Heart right ventricle (tissue), 16 donors: Measurements from ENCODE around the gene RPL18A. TPM values are rescaled to one million over a fixed set of nuclear protein-coding genes. Genes with fewer than 3 reads are reported as not detected.

ENCODE experiments used
- ATAC-seq, 8 donors: fragments of 200-7000 bp; cut with Tn5 transposase; one replicate each; pipeline ENCODE4 v1.9.1; 2020; ENCODE audit warnings: mild to moderate bottlenecking in 8 of 8, moderate library complexity in 8 of 8, moderate number of reproducible peaks in 1 of 8
- DNase-seq, 2 donors: peaks; one replicate each; pipeline ENCODE4 v3.0.0-alpha.2; 2020
- H3K27ac ChIP-seq, 10 donors: fragments of 200-600 bp; sonication (generic) in 2 of 10; one replicate each; pipeline versions ENCODE4 v1.5.0 to v1.8.0; 2020 to 2022; ENCODE audit warnings: mild to moderate bottlenecking in 3 of 10
- H3K27me3 ChIP-seq, 7 donors: fragments of 200-600 bp; one replicate each; pipeline ENCODE4 v1.8.0; 2021 to 2022; ENCODE audit warnings: mild to moderate bottlenecking in 2 of 7
- H3K36me3 ChIP-seq, 9 donors: fragments of 200-600 bp; sonication (generic) in 1 of 9; one replicate each; pipeline versions ENCODE4 v1.5.0 to v1.8.0; 2020 to 2022; ENCODE audit warnings: mild to moderate bottlenecking in 2 of 9
- H3K4me1 ChIP-seq, 9 donors: fragments of 200-600 bp; sonication (generic) in 1 of 9; one replicate each; pipeline versions ENCODE4 v1.5.0 to v1.8.0; 2020 to 2022; ENCODE audit warnings: mild to moderate bottlenecking in 4 of 9
- H3K4me3 ChIP-seq, 10 donors: fragments of 200-600 bp; sonication (generic) in 2 of 10; one replicate each; pipeline versions ENCODE4 v1.5.0 to v1.8.0; 2020 to 2022; ENCODE audit warnings: mild to moderate bottlenecking in 7 of 10, moderate library complexity in 2 of 10
- H3K9me3 ChIP-seq, 11 donors: fragments of 200-600 bp in 10 of 11; sonication (generic) in 2 of 11; one replicate each; pipeline versions ENCODE4 v1.5.0 to v1.8.0; 2013 to 2022; ENCODE audit warnings: mild to moderate bottlenecking in 2 of 11, control low read depth in 1 of 11, moderate library complexity in 1 of 11
- CTCF ChIP-seq, 9 donors: fragments of 200-600 bp; sonication (generic) in 2 of 9; IDR thresholded peaks; one replicate each; pipeline versions ENCODE4 v1.5.0 to v1.8.0; 2021 to 2022; ENCODE audit warnings: antibody characterized with exemption in 9 of 9, mild to moderate bottlenecking in 5 of 9, moderate library complexity in 1 of 9
- WGBS, 2 donors: extraction: QIAGEN DNeasy Blood & Tissue Kit; methylation state at CpG; one replicate each; pipeline ENCODE4 v1.1.7; 2013; ENCODE audit warnings: inconsistent platforms in 1 of 2; 5-methylcytosine and 5-hydroxymethylcytosine counted together
- intact Hi-C, 10 donors: fragments of 100-400 bp; cut with DNase I; formaldehyde crosslinking; loops; one replicate each; pipeline versions ENCODE4 v1.11.1 to v1.14.2; 2022
- polyA plus RNA-seq, 2 donors: library from polyadenylated mRNA; stranded (reverse); fragments of 200-250 nt; gene quantifications; one replicate each; pipeline ENCODE4 v1.2.3, GENCODE V29; 2013
- total RNA-seq, 10 donors: library from RNA; stranded (reverse); fragmentation: NEBNext Ultra II Directional in 3 of 10; extraction: Animal tissue kit (Norgen Biotek cat#: 25700) in 3 of 10; gene quantifications; one replicate each; pipeline versions ENCODE4 v1.2.1 to v1.2.4, GENCODE V29; 2021 to 2023
- donor health status: Arrhythmogenic right ventricular cardiomyopathy.
- donor health status: ischemic (EF 13 %, LVEDD 7.1; RV severe dilation, severe dysfunction).
- donor health status: healthy with polysubstance abuse.
- donor health status: DM: no; HTN: yes; CAD: no.
- donor health status: DM: no; HTN: no; CAD: no.
- donor health status: ischemic (EF 25% LVEDD 6.9; RV normal size, moderate dysfunction).
- donor health status: ischemic (EF 25% LVEDD 5.7; RV mildly dilated, moderate dysfunction).
- donor health status: healthy.
- donor health status: DM: yes; HTN: yes; CAD: no.
- donor health status: Ischemic cardiomyopathy.
- donor health status: ischemic (EF 35%, LVEDD 5.7; RV mildly dilated, moderate dysfunction).
- donor health status: nonischemic (EF 11% LVEDD 7.7; RV severe dilation, severe dysfunction).
- donor health status: DM: yes; HTN: yes; CAD: no.
- donor health status: PGD.
- donor health status: ischemic (EF 29% LVEDD 5.4; RV normal size, mild dysfunction).
- donor health status: nonischemic (EF 23%, LVEDD 6.1; RV moderate dilation, normal function).

Gene RPL18A
- total and polyA plus RNA-seq, 12 donors: 623 to 2,570 (median 686) TPM

GRCh38 chr19:17832443-17833208 is 27.1 kb upstream of the RPL18A start:
- ATAC-seq (no peak), DNase-seq (no peak)
- peaks cover 0 to 90% (median 0%) of the 10 kb centered on the region in 9 donors for H3K36me3 ChIP-seq
- peaks cover 0 to 43% (median 22%) of the 10 kb centered on the region in 7 donors for H3K27me3 ChIP-seq
- no peak for TF ChIP-seq CTCF (IDR thresholded peaks at IDR 0.05)
- H3K4me3 ChIP-seq: no peak overlapping the region
- H3K4me1 ChIP-seq: peaks cover 0 to 5% (median 0%) of the 10 kb centered on the region in 9 donors
- H3K9me3 ChIP-seq: no peaks in the 10 kb centered on the region
- 85 to 88% methylated on average over 17 of the region's 17 CpGs for WGBS, 2 donors
- H3K27ac ChIP-seq: no peak overlapping the region
- intact Hi-C loops: no loop called here

GRCh38 chr19:17834350-17835181 is 25.1 kb upstream of the RPL18A start:
- 65 to 81% methylated on average over 27 of the region's 27 CpGs for WGBS, 2 donors
- ATAC-seq (no peak), DNase-seq (no peak)
- intact Hi-C loops: no loop called here
- peaks cover 0 to 96% (median 0%) of the 10 kb centered on the region in 9 donors for H3K36me3 ChIP-seq
- H3K27me3 ChIP-seq: peaks cover 0 to 53% (median 22%) of the 10 kb centered on the region in 7 donors
- peaks cover 0 to 5% (median 0%) of the 10 kb centered on the region in 9 donors for H3K4me1 ChIP-seq
- TF ChIP-seq CTCF (IDR thresholded peaks at IDR 0.05): no peak
- no peak overlapping the region for H3K27ac ChIP-seq
- H3K4me3 ChIP-seq: no peak overlapping the region
- H3K9me3 ChIP-seq: no peaks in the 10 kb centered on the region

GRCh38 chr19:17835182-17836006 is 24.3 kb upstream of the RPL18A start:
- no peak overlapping the region for H3K27ac ChIP-seq
- H3K36me3 ChIP-seq: peaks cover 0 to 96% (median 0%) of the 10 kb centered on the region in 9 donors
- 83 to 85% methylated on average over 8 of the region's 8 CpGs for WGBS, 2 donors
- ATAC-seq (no peak), DNase-seq (no peak)
- no peaks in the 10 kb centered on the region for H3K9me3 ChIP-seq
- H3K27me3 ChIP-seq: peaks cover 0 to 54% (median 16%) of the 10 kb centered on the region in 7 donors
- TF ChIP-seq CTCF (IDR thresholded peaks at IDR 0.05): no peak
- no peak overlapping the region for H3K4me3 ChIP-seq
- peaks cover 0 to 4% (median 0%) of the 10 kb centered on the region in 9 donors for H3K4me1 ChIP-seq
- intact Hi-C loops: no loop called here

GRCh38 chr19:17836530-17836929 is 23.2 kb upstream of the RPL18A start:
- 54 to 69% methylated on average over 4 of the region's 4 CpGs for WGBS, 2 donors
- intact Hi-C loops: no loop called here
- DNase-seq (no peak), ATAC-seq (no peak)
- H3K27me3 ChIP-seq: peaks cover 0 to 58% (median 15%) of the 10 kb centered on the region in 7 donors
- H3K4me3 ChIP-seq: no peak overlapping the region
- peaks cover 0 to 6% (median 0%) of the 10 kb centered on the region in 9 donors for H3K4me1 ChIP-seq
- TF ChIP-seq CTCF (IDR thresholded peaks at IDR 0.05): no peak
- H3K27ac ChIP-seq: no peak overlapping the region
- no peaks in the 10 kb centered on the region for H3K9me3 ChIP-seq
- H3K36me3 ChIP-seq: peaks cover 0 to 100% (median 0%) of the 10 kb centered on the region in 9 donors
